Measurements from ENCODE around the gene FSCN2. TPM values are rescaled to one million over a fixed set of nuclear protein-coding genes. Genes with fewer than 3 reads are reported as not detected.

Gene FSCN2
- total and polyA plus RNA-seq, 10 of the 15 experiments (the other 5 are each of a cell fraction or from before 2014, with no cell fraction given), result 0.12 to 2.1 (median 0.65) TPM; not detected in 3

DNA sequence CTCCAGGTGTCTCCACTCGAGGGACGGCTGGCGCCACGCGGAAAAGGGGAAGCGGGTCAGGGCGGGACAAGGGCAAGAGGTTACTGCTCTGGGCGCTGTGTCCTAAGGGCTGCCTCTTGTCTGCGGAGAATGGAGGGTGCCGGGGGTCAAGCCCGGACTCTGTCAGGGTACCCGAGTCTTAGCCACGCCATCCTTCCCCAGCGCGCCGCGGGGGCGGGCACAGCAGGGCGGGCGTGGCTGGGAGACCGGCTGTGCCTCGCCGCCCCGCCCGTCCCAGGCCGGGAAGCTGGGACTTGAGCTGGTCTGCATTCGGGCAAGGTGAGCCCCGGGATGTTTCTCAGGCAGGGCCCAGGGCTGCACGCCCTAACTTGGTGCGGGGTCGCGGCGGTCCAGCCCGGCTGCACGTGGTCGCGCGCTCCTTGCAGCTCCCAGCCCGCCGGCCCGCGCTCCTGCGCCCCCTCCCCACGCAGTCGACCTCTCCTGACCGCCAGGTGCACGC is 9.3 kb upstream of the FSCN2 start (continued):
- TF ChIP-seq SP1 (IDR thresholded peaks at IDR 0.05; ENCODE audit: low read depth, low read length), result peak; percentile 4
- no peak for TF ChIP-seq ZNF217 (IDR thresholded peaks at IDR 0.05)
- no peak for TF ChIP-seq SREBF1 (IDR thresholded peaks at IDR 0.05; ENCODE audit: low read length)
- TF ChIP-seq TBL1XR1 (IDR thresholded peaks at IDR 0.05; ENCODE audit: low read depth, low read length), result no peak
- no peak for TF ChIP-seq ZZZ3 (IDR thresholded peaks at IDR 0.05; ENCODE audit: control insufficient read depth, insufficient read length, low read depth)
- no peak for TF ChIP-seq SMC3 (IDR thresholded peaks at IDR 0.05; ENCODE audit: borderline replicate concordance, low read length)
- TF ChIP-seq SMAD5 (IDR thresholded peaks at IDR 0.05; ENCODE audit: low read depth), result no peak
- no peak for TF ChIP-seq SIN3A (IDR thresholded peaks at IDR 0.05; ENCODE audit: low read depth, low read length)
- TF ChIP-seq, protein P1, sequence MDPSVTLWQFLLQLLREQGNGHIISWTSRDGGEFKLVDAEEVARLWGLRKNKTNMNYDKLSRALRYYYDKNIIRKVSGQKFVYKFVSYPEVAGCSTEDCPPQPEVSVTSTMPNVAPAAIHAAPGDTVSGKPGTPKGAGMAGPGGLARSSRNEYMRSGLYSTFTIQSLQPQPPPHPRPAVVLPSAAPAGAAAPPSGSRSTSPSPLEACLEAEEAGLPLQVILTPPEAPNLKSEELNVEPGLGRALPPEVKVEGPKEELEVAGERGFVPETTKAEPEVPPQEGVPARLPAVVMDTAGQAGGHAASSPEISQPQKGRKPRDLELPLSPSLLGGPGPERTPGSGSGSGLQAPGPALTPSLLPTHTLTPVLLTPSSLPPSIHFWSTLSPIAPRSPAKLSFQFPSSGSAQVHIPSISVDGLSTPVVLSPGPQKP (IDR thresholded peaks at IDR 0.05; ENCODE audit: low read depth, low read length), result no peak
- no peak for TF ChIP-seq ZNF207 (IDR thresholded peaks at IDR 0.05; ENCODE audit: borderline replicate concordance)
- no peak for TF ChIP-seq SMAD1 (IDR thresholded peaks at IDR 0.05; ENCODE audit: low read depth, partially characterized antibody)
- TF ChIP-seq HDAC2 (IDR thresholded peaks at IDR 0.05), result no peak
- TF ChIP-seq, protein P2, sequence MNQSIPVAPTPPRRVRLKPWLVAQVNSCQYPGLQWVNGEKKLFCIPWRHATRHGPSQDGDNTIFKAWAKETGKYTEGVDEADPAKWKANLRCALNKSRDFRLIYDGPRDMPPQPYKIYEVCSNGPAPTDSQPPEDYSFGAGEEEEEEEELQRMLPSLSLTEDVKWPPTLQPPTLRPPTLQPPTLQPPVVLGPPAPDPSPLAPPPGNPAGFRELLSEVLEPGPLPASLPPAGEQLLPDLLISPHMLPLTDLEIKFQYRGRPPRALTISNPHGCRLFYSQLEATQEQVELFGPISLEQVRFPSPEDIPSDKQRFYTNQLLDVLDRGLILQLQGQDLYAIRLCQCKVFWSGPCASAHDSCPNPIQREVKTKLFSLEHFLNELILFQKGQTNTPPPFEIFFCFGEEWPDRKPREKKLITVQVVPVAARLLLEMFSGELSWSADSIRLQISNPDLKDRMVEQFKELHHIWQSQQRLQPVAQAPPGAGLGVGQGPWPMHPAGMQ (IDR thresholded peaks at IDR 0.05; ENCODE audit: borderline replicate concordance), result no peak
- no peak for TF ChIP-seq EED (IDR thresholded peaks at IDR 0.05; ENCODE audit: low read depth)
- TF ChIP-seq MEF2B (IDR thresholded peaks at IDR 0.05; ENCODE audit: partially characterized antibody, poor library complexity, severe bottlenecking), result no peak
- TF ChIP-seq BHLHE40 (IDR thresholded peaks at IDR 0.05; ENCODE audit: borderline replicate concordance in 1 of 2, low read depth in 2 of 2, low read length in 1 of 2), result peak in 1 of 2 experiments; percentile 3; a peak in 1 of 4 replicates
- no peak for TF ChIP-seq ZNF274 (IDR thresholded peaks at IDR 0.05; ENCODE audit: insufficient read depth, insufficient read length)
- no peak for TF ChIP-seq FOXM1 (IDR thresholded peaks at IDR 0.05; ENCODE audit: low read depth, low read length)
- no peak for TF ChIP-seq NRF1 (conservative IDR thresholded peaks at IDR 0.05; ENCODE audit: low read depth, low read length)
- TF ChIP-seq, protein P3, sequence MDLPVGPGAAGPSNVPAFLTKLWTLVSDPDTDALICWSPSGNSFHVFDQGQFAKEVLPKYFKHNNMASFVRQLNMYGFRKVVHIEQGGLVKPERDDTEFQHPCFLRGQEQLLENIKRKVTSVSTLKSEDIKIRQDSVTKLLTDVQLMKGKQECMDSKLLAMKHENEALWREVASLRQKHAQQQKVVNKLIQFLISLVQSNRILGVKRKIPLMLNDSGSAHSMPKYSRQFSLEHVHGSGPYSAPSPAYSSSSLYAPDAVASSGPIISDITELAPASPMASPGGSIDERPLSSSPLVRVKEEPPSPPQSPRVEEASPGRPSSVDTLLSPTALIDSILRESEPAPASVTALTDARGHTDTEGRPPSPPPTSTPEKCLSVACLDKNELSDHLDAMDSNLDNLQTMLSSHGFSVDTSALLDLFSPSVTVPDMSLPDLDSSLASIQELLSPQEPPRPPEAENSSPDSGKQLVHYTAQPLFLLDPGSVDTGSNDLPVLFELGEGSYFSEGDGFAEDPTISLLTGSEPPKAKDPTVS (IDR thresholded peaks at IDR 0.05; ENCODE audit: low read depth, low read length), result no peak
- TF ChIP-seq, protein P4, sequence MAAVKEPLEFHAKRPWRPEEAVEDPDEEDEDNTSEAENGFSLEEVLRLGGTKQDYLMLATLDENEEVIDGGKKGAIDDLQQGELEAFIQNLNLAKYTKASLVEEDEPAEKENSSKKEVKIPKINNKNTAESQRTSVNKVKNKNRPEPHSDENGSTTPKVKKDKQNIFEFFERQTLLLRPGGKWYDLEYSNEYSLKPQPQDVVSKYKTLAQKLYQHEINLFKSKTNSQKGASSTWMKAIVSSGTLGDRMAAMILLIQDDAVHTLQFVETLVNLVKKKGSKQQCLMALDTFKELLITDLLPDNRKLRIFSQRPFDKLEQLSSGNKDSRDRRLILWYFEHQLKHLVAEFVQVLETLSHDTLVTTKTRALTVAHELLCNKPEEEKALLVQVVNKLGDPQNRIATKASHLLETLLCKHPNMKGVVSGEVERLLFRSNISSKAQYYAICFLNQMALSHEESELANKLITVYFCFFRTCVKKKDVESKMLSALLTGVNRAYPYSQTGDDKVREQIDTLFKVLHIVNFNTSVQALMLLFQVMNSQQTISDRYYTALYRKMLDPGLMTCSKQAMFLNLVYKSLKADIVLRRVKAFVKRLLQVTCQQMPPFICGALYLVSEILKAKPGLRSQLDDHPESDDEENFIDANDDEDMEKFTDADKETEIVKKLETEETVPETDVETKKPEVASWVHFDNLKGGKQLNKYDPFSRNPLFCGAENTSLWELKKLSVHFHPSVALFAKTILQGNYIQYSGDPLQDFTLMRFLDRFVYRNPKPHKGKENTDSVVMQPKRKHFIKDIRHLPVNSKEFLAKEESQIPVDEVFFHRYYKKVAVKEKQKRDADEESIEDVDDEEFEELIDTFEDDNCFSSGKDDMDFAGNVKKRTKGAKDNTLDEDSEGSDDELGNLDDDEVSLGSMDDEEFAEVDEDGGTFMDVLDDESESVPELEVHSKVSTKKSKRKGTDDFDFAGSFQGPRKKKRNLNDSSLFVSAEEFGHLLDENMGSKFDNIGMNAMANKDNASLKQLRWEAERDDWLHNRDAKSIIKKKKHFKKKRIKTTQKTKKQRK (IDR thresholded peaks at IDR 0.05; ENCODE audit: low read depth, low read length), result no peak
- TF ChIP-seq SRF (IDR thresholded peaks at IDR 0.05; ENCODE audit: low read depth in 2 of 2, low read length in 2 of 2), result no peak
- no peak for TF ChIP-seq RUNX3 (IDR thresholded peaks at IDR 0.05; ENCODE audit: low read length)
- no peak for TF ChIP-seq GABPA (IDR thresholded peaks at IDR 0.05; ENCODE audit: low read depth)
- no peak for TF ChIP-seq NFXL1 (IDR thresholded peaks at IDR 0.05; ENCODE audit: borderline replicate concordance)

All from GM12878 (cell line).